WI38 (cell line): ENCODE results near the gene HIRA.
A peak's percentile ranks its signal among the peaks of the same experiment; 100 is the strongest.

Experiments
- H3K4me3 ChIP-seq: 2 replicates; pipeline ENCODE4 v1.5.1; 2011; ENCODE audit warnings: low read depth, mild to moderate bottlenecking, control low read depth, low read length
- CTCF ChIP-seq: IDR thresholded peaks from 2 replicates; pipeline ENCODE4 v1.5.1; 2012; ENCODE audit warnings: low read depth, mild to moderate bottlenecking, control low read depth, low read length

HIRA gene

DNA sequence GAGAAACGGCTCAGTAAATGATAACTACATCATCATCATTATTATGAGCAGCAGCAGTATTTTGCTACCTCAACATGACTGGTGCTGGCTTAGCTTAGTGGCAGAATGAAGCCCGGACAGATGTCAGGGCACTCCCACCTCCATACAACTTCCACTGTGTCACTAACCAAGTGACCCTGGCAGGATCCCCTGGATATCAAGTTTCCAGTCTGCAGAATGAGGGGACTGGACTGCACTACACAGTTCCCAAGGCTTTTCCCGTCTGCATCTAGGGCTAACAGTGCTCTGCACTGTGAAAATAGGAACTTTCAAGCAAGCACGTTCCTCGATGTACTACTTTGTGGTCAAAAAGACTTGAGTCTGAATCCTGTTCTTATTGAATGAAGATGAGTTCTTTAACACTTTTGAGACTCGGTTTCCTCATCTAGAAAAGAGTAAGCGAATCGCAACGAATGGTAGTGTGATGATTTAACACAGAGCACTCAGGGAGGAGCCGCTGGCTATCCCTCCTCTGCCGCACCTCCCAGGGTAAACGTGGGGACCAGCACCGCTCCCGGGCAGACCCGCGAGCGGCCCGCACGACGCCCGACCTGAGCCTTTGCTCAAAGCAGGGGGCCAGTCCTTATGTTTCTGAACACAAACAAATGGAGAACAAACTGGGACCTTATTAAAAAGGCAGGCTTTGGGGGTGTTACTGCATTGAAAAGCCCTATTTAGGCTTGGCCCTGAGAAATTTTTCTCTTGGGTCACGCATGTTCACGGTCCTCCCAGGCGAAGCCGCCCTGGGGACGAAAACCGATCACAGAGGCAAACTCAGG, 140.9 kb downstream of the HIRA start:
- no peak for TF ChIP-seq CTCF
- peak overlapping the region; percentile 77 for H3K4me3 ChIP-seq

DNA sequence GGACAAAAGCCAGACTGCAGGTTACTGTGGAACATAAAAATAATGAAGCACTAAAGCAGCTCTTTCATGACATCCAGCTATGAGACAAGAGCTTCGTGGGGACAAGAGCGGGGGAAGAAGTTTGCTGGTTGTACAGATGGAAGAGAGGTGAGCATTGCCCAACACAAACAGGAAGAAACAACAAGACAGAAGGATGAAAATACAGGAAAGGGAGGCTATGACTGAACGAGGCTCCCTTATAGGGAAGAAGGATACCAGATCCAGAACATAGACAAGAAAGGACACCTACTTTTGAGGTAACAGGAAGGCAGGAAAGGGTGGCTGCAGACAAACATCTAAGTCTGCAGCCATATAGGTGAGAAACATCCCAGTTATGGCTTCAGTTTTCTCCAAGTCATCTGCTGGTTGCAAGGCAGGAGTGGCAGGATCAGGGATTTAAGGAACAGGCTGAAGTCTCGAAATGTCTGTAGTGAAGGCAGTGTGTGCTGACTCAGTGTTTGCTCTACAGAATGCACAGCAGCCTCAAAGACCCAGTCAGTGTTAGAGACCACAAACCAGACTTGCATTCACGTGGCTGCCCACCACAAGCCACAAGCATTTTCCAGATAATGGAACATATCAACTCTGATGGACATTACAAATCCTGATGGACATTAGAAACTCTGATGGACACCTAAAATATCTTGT, 141.9 kb downstream of the HIRA start:
- H3K4me3 ChIP-seq, result no peak overlapping the region
- TF ChIP-seq CTCF, result no peak

DNA sequence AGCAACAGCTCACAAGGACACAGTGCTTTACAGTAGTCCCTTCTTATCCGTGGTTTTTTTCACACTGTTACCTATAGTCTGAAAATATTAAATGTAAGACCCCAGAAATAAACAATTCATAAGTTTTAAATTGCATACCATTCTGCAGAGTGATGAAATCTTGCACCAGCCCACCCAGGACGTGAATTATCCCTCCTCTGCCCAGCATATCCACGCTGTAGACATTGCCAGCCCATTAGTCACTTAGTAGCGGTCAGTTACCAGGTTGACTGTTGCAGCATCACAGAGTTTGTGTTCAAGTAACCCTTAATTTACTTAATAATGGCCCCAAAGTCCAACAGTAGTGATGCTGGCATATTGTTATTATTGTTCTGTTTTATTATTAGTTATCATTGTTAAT, 143.6 kb downstream of the HIRA start:
- H3K4me3 ChIP-seq, result no peak overlapping the region
- no peak for TF ChIP-seq CTCF

- no peak overlapping the region for H3K4me3 ChIP-seq
- TF ChIP-seq CTCF, result no peak
Observed at GRCh38 chr22:19287076-19287707, 144.3 kb downstream of the HIRA start.

GRCh38 chr22:19285831-19286230, 145.7 kb downstream of the HIRA start:
- no peak overlapping the region for H3K4me3 ChIP-seq
- TF ChIP-seq CTCF, result no peak
